Measurements from ENCODE around the gene CP. TPM values are rescaled to one million over a fixed set of nuclear protein-coding genes. Genes with fewer than 3 reads are reported as not detected.

The CP gene
- total RNA-seq, 1 experiment from 2014 or later = 0.52 TPM

DNA sequence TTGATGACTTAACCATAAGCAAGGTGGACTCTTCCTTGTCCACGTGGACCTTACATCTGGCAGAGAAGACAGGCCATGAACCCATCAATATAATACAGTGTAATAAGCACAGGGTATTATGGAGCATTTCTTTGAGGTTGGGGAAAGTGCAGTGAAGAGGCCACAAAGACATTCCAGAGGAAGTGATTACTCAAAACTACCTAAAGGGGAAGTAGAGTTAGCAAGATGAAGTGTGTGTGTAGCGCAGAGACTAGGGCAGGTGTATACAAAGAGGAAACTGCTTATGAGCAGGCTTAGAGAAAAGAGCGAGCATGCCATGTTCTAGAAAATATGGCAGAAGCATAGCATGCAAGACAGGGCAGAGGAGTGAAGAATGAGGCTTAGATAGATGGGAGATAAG is 17.9 kb downstream of the CP start:
- Histone ChIP-seq H3K36me3 (ENCODE audit: control insufficient read depth in 1 of 2, insufficient read depth in 2 of 2, low read length in 2 of 2) (no peaks in the 10 kb centered on the region), H3K27me3 (ENCODE audit: insufficient read depth, low read length) (no peaks in the 10 kb centered on the region), H3K9me3 (ENCODE audit: control insufficient read depth in 1 of 2, insufficient read depth in 1 of 2, low read depth in 1 of 2, low read length in 2 of 2) (no peaks in the 10 kb centered on the region), H3K9ac (ENCODE audit: low read length) (no peak overlapping the region), H3K4me2 (ENCODE audit: low read length) (no peak overlapping the region), H3K27ac (ENCODE audit: low read depth, low read length) (no peak overlapping the region), H2AFZ (ENCODE audit: low read depth, low read length, poor library complexity, severe bottlenecking) (no peak overlapping the region), H3K9me2 (ENCODE audit: insufficient read depth) (no peaks in the 10 kb centered on the region), H3K79me2 (ENCODE audit: insufficient read depth, low read length) (no peaks in the 10 kb centered on the region), H4K20me1 (ENCODE audit: insufficient read depth) (no peaks in the 10 kb centered on the region), H3K4me3 (replicated peaks in 1 of 2; ENCODE audit: low read depth in 1 of 2, low read length in 2 of 2) (no peak overlapping the region), H3K4me1 (ENCODE audit: control insufficient read depth in 1 of 2, insufficient read depth in 2 of 2, low read length in 2 of 2) (peaks cover 0 to 2% of the 10 kb centered on the region in 2 experiments; a peak in 1 of 4 replicates)
- BruUV-seq (replicated peaks) = no TSS peak
- CTCF ChIA-PET = no interaction called here
- TF ChIP-seq EZH2phosphoT487 (IDR thresholded peaks at IDR 0.05; ENCODE audit: borderline replicate concordance) (no peak), EZH2 (IDR thresholded peaks at IDR 0.05) (no peak), CEBPB (IDR thresholded peaks at IDR 0.05; ENCODE audit: low read depth) (no peak), POLR2AphosphoS5 (IDR thresholded peaks at IDR 0.05; ENCODE audit: low read depth, low read length) (no peak), ZFX (IDR thresholded peaks at IDR 0.05) (no peak), JUND (IDR thresholded peaks at IDR 0.05) (no peak), RAD21 (IDR thresholded peaks at IDR 0.05; ENCODE audit: low read depth) (no peak), TCF7L2 (IDR thresholded peaks at IDR 0.05; ENCODE audit: borderline replicate concordance, extremely low read depth, insufficient read depth, insufficient read length) (no peak)
- RAD21 ChIA-PET (ENCODE audit: low non-redundant PET in 1 of 2, low total read pairs in 2 of 2, uncharacterized antibody in 2 of 2, unreplicated experiment in 2 of 2) = no interaction called here
- DNase-seq (ENCODE audit: low read depth, low spot score) (no peak), ATAC-seq (no peak)
- intact Hi-C loops (cut with micrococcal nuclease) = no loop called here
- POLR2A ChIA-PET = no interaction called here

DNA sequence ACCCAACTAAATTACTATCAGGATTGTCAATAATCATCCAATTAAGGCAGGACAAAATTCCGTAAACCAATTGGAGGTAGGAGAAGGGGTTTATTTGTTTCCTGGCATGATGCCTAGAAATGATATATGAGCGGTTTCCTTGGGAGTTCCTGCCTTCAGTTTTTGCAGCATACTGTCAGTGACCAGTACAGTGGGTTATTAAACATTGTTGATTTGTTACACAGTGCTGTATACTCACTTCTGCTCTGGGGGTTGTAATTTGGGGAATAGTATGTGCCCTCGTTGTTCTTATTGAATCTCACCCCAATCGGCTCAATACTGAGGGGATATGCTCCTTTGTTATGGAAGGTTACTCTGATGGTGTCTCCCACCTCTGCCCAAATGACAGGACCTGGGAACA is 22.2 kb downstream of the CP start:
- ChIA-PET POLR2A (no interaction called here), RAD21 (ENCODE audit: low non-redundant PET in 1 of 2, low total read pairs in 2 of 2, uncharacterized antibody in 2 of 2, unreplicated experiment in 2 of 2) (no interaction called here), CTCF (no interaction called here)
- no peak overlapping the region for H3K4me2 ChIP-seq (ENCODE audit: low read length)
- H3K27me3 ChIP-seq (ENCODE audit: insufficient read depth, low read length) = no peaks in the 10 kb centered on the region
- no peak overlapping the region for H3K27ac ChIP-seq (ENCODE audit: low read depth, low read length)
- H3K79me2 ChIP-seq (ENCODE audit: insufficient read depth, low read length) = no peaks in the 10 kb centered on the region
- peaks cover 0 to 6% of the 10 kb centered on the region in 2 experiments; a peak in 2 of 4 replicates for H3K4me1 ChIP-seq (ENCODE audit: control insufficient read depth in 1 of 2, insufficient read depth in 2 of 2, low read length in 2 of 2)
- H2AFZ ChIP-seq (ENCODE audit: low read depth, low read length, poor library complexity, severe bottlenecking) = no peak overlapping the region
- DNase-seq (ENCODE audit: low read depth, low spot score) (no peak), ATAC-seq (no peak)
- no peak overlapping the region for H3K9ac ChIP-seq (ENCODE audit: low read length)
- H3K9me3 ChIP-seq (ENCODE audit: control insufficient read depth in 1 of 2, insufficient read depth in 1 of 2, low read depth in 1 of 2, low read length in 2 of 2) = no peaks in the 10 kb centered on the region
- intact Hi-C loops (cut with micrococcal nuclease) = no loop called here
- no peaks in the 10 kb centered on the region for H3K36me3 ChIP-seq (ENCODE audit: control insufficient read depth in 1 of 2, insufficient read depth in 2 of 2, low read length in 2 of 2)
- H4K20me1 ChIP-seq (ENCODE audit: insufficient read depth) = no peaks in the 10 kb centered on the region
- no peaks in the 10 kb centered on the region for H3K9me2 ChIP-seq (ENCODE audit: insufficient read depth)
- no TSS peak for BruUV-seq (replicated peaks)
- H3K4me3 ChIP-seq (replicated peaks in 1 of 2; ENCODE audit: low read depth in 1 of 2, low read length in 2 of 2) = no peak overlapping the region
- TF ChIP-seq, protein P1, sequence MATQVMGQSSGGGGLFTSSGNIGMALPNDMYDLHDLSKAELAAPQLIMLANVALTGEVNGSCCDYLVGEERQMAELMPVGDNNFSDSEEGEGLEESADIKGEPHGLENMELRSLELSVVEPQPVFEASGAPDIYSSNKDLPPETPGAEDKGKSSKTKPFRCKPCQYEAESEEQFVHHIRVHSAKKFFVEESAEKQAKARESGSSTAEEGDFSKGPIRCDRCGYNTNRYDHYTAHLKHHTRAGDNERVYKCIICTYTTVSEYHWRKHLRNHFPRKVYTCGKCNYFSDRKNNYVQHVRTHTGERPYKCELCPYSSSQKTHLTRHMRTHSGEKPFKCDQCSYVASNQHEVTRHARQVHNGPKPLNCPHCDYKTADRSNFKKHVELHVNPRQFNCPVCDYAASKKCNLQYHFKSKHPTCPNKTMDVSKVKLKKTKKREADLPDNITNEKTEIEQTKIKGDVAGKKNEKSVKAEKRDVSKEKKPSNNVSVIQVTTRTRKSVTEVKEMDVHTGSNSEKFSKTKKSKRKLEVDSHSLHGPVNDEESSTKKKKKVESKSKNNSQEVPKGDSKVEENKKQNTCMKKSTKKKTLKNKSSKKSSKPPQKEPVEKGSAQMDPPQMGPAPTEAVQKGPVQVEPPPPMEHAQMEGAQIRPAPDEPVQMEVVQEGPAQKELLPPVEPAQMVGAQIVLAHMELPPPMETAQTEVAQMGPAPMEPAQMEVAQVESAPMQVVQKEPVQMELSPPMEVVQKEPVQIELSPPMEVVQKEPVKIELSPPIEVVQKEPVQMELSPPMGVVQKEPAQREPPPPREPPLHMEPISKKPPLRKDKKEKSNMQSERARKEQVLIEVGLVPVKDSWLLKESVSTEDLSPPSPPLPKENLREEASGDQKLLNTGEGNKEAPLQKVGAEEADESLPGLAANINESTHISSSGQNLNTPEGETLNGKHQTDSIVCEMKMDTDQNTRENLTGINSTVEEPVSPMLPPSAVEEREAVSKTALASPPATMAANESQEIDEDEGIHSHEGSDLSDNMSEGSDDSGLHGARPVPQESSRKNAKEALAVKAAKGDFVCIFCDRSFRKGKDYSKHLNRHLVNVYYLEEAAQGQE (IDR thresholded peaks at IDR 0.05; ENCODE audit: low read depth) = no peak
- TF ChIP-seq POLR2A (IDR thresholded peaks at IDR 0.05; ENCODE audit: borderline replicate concordance, extremely low read depth, insufficient read depth, insufficient read length) (no peak), EGR1 (IDR thresholded peaks at IDR 0.05; ENCODE audit: low read depth) (no peak), POLR2AphosphoS5 (IDR thresholded peaks at IDR 0.05; ENCODE audit: low read depth, low read length) (no peak), CEBPB (IDR thresholded peaks at IDR 0.05; ENCODE audit: low read depth) (no peak), TCF7L2 (IDR thresholded peaks at IDR 0.05; ENCODE audit: borderline replicate concordance, extremely low read depth, insufficient read depth, insufficient read length) (no peak), SP1 (IDR thresholded peaks at IDR 0.05; ENCODE audit: low read depth) (no peak), SRF (IDR thresholded peaks at IDR 0.05; ENCODE audit: low read depth) (no peak), ELF1 (IDR thresholded peaks at IDR 0.05; ENCODE audit: borderline replicate concordance, low read depth) (no peak), EZH2 (IDR thresholded peaks at IDR 0.05) (no peak), SIN3A (IDR thresholded peaks at IDR 0.05; ENCODE audit: low read depth) (no peak), YY1 (IDR thresholded peaks at IDR 0.05; ENCODE audit: extremely low read depth, insufficient replicate concordance, low read depth, low read length) (no peak), ZFX (IDR thresholded peaks at IDR 0.05) (no peak), EZH2phosphoT487 (IDR thresholded peaks at IDR 0.05; ENCODE audit: borderline replicate concordance) (no peak), JUND (IDR thresholded peaks at IDR 0.05) (no peak), RAD21 (IDR thresholded peaks at IDR 0.05; ENCODE audit: low read depth) (no peak)
- TF ChIP-seq, protein P2, sequence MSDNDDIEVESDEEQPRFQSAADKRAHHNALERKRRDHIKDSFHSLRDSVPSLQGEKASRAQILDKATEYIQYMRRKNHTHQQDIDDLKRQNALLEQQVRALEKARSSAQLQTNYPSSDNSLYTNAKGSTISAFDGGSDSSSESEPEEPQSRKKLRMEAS (IDR thresholded peaks at IDR 0.05) = no peak
